Activated CD8-positive, alpha-beta T cell treated with anti-CD3 and anti-CD28 coated beads, Interleukin-2, amount 10 ng/mL, durations not matched to agents 7 days and 5 days (primary cell): Measurements from ENCODE around the gene ANO2. TPM values are rescaled to one million over a fixed set of nuclear protein-coding genes. Genes with fewer than 3 reads are reported as not detected.

Experiments used
- ATAC-seq: fragments of 150-1000 bp; cut with Tn5 transposase; one replicate; pipeline ENCODE4 v1.10.0; 2021; ENCODE audit warnings: moderate library complexity
- CTCF ChIA-PET: fragments of 350-600 bp; sonication (Branson Sonifier 250); formaldehyde crosslinking; loops from one replicate; lab custom pipeline; 2021; ENCODE audit warnings: antibody characterized with exemption; lab: Charles Lee
- POLR2A ChIA-PET: fragments of 350-600 bp; sonication (Branson Sonifier 250); formaldehyde crosslinking; loops from one replicate; lab custom pipeline; 2021; ENCODE audit warnings: antibody characterized with exemption; lab: Charles Lee
- DNase-seq: peaks from one replicate; pipeline ENCODE4 v3.0.0-alpha.2; 2020
- H3K27ac Mint-ChIP-seq: one replicate; pipeline ENCODE4 v1.8.0; 2021; ENCODE audit warnings: mild to moderate bottlenecking, mixed read lengths
- H3K27me3 Mint-ChIP-seq: one replicate; pipeline ENCODE4 v1.8.0; 2021; ENCODE audit warnings: low read depth, mixed read lengths
- H3K36me3 Mint-ChIP-seq: one replicate; pipeline ENCODE4 v1.8.0; 2021; ENCODE audit warnings: low read depth, mixed read lengths
- H3K4me1 Mint-ChIP-seq: one replicate; pipeline ENCODE4 v1.8.0; 2021; ENCODE audit warnings: low read depth, mixed read lengths
- H3K4me3 Mint-ChIP-seq: one replicate; pipeline ENCODE4 v1.8.0; 2021; ENCODE audit warnings: mild to moderate bottlenecking, mixed read lengths
- H3K9me3 Mint-ChIP-seq: one replicate; pipeline ENCODE4 v1.8.0; 2022; ENCODE audit warnings: mixed read lengths; ENCODE audit not compliant: insufficient read depth
- total RNA-seq, 2 experiments: library from RNA; stranded (reverse); gene quantifications; one replicate each; pipeline ENCODE4 v1.2.3, GENCODE V29; 2021

The ANO2 gene
- total RNA-seq, 2 experiments from 2014 or later = not detected

DNA sequence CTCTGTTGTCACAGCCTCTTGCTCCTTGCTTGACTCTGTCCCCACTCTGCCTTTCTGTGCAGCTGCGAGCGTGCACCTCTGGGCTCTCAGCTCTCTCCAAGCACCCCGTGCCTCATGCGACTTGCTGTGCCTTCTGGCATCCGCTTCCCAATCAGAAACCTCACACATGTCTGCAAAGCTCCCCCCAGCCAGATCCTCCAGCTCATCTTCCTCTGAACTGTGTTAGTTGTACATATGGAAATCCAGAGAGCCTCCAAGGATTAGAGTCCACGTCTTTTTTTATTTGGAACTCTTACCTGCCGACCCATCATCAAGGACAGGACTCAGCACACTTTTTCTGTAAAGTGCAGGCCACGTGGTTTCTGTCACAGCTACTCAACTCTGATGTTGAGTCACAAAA, 70.5 kb downstream of the ANO2 start:
- no peak for DNase-seq
- POLR2A ChIA-PET = no interaction called here
- CTCF ChIA-PET = interaction anchor here (1.1 kb wide), 1 partner anchor 129 kb away, joined by 7 read pairs; no protein-coding TSS in a partner anchor
- Mint-ChIP-seq H3K36me3 (no peaks in the 10 kb centered on the region), H3K4me3 (no peak overlapping the region), H3K4me1 (no peaks in the 10 kb centered on the region), H3K9me3 (no peaks in the 10 kb centered on the region), H3K27ac (no peak overlapping the region), H3K27me3 (peaks cover 2% of the 10 kb centered on the region)
- ATAC-seq = no peak

DNA sequence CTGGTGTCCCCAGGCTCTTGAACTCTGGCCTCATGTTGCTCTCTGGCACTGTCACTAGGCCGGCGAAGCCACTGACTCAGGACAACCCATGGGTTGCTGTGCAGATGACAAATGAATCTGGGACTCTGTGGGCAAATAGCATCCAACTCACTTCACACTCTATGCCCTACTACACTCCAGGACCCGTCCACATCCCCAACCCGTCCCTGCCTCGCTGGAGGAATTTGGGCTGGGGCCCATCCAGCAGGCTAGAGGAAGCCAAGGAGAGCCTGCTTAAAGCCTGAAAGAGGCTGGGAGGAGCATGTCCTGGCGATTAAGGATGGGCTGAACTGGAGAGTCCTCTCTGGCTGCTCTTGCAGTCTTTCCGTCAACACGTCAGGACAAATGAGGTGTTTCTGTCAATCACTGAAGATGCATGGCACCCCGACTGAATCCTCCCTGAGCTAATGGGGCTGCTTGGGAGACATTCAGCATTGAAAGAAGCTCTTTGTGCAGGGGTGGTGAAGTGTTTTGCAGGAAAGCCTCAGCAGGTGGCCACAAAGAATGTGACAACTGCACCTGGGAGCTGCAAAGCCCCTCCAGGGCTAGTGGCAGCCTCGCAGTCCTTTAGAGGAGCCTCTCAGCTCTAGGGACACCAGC, 71.7 kb downstream of the ANO2 start:
- H3K4me1 Mint-ChIP-seq = no peaks in the 10 kb centered on the region
- ATAC-seq (no peak), DNase-seq (no peak)
- no peaks in the 10 kb centered on the region for H3K36me3 Mint-ChIP-seq
- no peaks in the 10 kb centered on the region for H3K9me3 Mint-ChIP-seq
- H3K27ac Mint-ChIP-seq = no peak overlapping the region
- H3K4me3 Mint-ChIP-seq = no peak overlapping the region
- H3K27me3 Mint-ChIP-seq = peaks cover 2% of the 10 kb centered on the region
- CTCF ChIA-PET = interaction anchor here (1.1 kb wide), 1 partner anchor 128 kb away, joined by 7 read pairs; no protein-coding TSS in a partner anchor
- POLR2A ChIA-PET = no interaction called here

DNA sequence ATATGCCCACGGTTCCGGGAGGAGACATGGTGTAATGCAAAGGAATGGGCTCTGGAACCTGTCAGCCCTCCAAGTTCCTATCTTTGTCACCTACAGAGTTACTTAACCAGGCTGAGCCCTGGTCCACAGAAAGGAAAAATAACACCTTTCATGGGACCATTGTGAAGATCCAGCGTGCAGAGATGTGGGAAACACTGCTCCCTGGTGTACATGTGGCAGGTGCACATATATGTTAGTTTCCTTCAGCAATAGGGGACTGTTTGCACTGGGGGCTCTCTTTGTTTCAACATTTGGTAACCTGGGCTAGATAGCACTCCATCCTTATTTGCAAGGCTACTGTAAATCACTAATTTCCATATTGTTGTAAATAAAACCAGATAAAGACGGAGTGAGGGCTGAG, 72.3 kb downstream of the ANO2 start:
- ATAC-seq (no peak), DNase-seq (no peak)
- no peak overlapping the region for H3K27ac Mint-ChIP-seq
- H3K9me3 Mint-ChIP-seq = no peaks in the 10 kb centered on the region
- H3K4me1 Mint-ChIP-seq = no peaks in the 10 kb centered on the region
- no peaks in the 10 kb centered on the region for H3K36me3 Mint-ChIP-seq
- ChIA-PET CTCF (interaction anchor here (1.2 kb wide), 1 partner anchor 127 kb away, joined by 3 read pairs; no protein-coding TSS in a partner anchor), POLR2A (no interaction called here)
- peaks cover 2% of the 10 kb centered on the region for H3K27me3 Mint-ChIP-seq
- no peak overlapping the region for H3K4me3 Mint-ChIP-seq

DNA sequence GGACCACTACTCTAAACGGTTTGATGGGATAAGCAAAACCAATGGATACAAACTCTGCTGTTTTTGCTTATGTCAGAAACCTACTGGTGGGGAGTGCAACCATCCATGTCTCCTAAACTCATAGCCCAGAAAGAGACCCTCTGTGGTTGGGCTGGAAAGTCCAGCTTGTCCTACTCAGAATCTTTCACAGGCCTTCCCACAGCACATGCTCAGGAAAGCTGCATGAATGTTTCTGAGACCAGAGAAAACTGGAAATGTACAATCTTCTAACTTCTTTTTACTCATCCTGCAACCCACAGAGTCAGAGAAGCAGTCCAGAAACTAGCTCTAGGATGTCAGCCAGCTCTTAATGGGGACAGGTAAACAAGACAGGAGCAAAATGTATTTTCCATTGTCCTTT, 73.3 kb downstream of the ANO2 start:
- ChIA-PET CTCF (interaction anchor here (1.2 kb wide), 1 partner anchor 126 kb away, joined by 3 read pairs; no protein-coding TSS in a partner anchor), POLR2A (no interaction called here)
- DNase-seq (no peak), ATAC-seq (no peak)
- no peak overlapping the region for H3K27ac Mint-ChIP-seq
- no peaks in the 10 kb centered on the region for H3K9me3 Mint-ChIP-seq
- peaks cover 2% of the 10 kb centered on the region for H3K27me3 Mint-ChIP-seq
- no peaks in the 10 kb centered on the region for H3K4me1 Mint-ChIP-seq
- no peaks in the 10 kb centered on the region for H3K36me3 Mint-ChIP-seq
- no peak overlapping the region for H3K4me3 Mint-ChIP-seq

DNA sequence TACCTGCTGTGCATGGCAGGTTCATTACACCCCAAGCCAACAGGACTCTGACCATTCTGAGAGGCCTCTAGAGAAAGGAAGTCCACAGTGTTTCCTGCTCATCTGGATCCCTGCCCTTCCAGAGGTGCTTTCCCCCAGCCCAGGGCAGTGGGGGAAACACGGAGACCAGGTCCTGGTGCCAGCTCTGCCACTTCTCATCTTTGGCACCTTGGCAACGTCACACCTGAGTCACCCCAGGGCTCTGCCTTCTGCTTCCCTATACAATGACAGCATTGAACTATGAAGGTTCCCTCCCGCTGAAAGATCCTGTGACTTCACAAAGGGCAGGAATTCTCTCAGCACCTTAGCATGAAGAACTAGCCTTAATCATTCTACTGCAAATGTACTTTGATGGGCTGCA, 74.9 kb downstream of the ANO2 start:
- ATAC-seq (no peak), DNase-seq (no peak)
- Mint-ChIP-seq H3K4me3 (no peak overlapping the region), H3K27me3 (peaks cover 2% of the 10 kb centered on the region), H3K9me3 (no peaks in the 10 kb centered on the region), H3K36me3 (no peaks in the 10 kb centered on the region), H3K4me1 (no peaks in the 10 kb centered on the region), H3K27ac (no peak overlapping the region)
- ChIA-PET CTCF (no interaction called here), POLR2A (no interaction called here)

DNA sequence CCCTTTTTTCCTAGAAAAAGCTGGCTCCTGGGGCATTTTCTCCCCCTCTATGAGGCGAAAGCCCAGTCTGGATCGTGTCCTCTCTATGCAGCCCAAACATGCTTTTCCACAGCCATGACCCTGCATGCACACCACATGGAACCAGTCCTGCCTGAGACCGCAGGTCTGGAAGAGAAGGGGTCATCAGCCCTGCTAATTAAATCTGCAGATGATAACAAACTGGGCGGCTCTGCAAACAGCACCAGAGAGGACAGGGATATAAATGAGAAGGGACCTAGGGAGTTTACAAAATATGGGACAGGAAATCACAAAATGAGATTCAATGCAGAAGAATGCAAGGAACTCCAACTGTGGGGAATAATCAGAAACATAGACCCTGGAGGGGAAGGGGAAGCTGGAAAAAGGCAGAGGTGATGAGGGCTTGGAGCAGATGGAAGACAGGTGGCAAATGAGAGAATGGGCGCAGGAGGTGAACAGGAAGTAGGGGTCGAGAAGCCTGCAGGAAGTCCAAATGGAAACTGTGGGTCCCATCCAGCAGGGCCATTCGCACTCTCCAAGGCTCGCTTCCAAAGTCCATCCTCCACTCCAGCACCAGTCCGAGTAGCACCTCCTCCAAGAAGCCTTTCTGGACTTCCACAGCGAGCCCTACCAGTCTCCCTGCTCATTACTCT, 76.3 kb downstream of the ANO2 start:
- ChIA-PET POLR2A (no interaction called here), CTCF (no interaction called here)
- Mint-ChIP-seq H3K4me1 (no peaks in the 10 kb centered on the region), H3K4me3 (no peak overlapping the region), H3K27ac (no peak overlapping the region), H3K36me3 (no peaks in the 10 kb centered on the region), H3K9me3 (no peaks in the 10 kb centered on the region), H3K27me3 (no peaks in the 10 kb centered on the region)
- ATAC-seq (no peak), DNase-seq (no peak)

DNA sequence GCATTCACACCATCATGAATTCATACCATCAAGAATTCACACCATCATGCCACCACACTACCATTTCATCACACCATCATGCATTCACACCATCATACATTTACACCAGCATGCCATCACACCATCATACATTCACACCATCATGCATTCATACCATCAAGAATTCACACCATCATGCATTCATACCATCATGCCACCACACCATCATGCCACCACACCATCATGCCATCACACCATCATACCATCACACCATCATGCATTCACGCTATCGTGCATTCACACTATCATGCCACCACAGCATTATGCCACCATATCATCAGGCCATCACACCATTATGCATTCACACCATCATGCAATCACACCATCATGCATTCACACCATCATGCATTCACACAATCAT, 79.7 kb downstream of the ANO2 start:
- DNase-seq (no peak), ATAC-seq (no peak)
- Mint-ChIP-seq H3K27ac (no peak overlapping the region), H3K27me3 (no peaks in the 10 kb centered on the region), H3K9me3 (no peaks in the 10 kb centered on the region), H3K4me3 (no peak overlapping the region), H3K4me1 (no peaks in the 10 kb centered on the region), H3K36me3 (no peaks in the 10 kb centered on the region)
- CTCF ChIA-PET = no interaction called here
- POLR2A ChIA-PET = no interaction called here

DNA sequence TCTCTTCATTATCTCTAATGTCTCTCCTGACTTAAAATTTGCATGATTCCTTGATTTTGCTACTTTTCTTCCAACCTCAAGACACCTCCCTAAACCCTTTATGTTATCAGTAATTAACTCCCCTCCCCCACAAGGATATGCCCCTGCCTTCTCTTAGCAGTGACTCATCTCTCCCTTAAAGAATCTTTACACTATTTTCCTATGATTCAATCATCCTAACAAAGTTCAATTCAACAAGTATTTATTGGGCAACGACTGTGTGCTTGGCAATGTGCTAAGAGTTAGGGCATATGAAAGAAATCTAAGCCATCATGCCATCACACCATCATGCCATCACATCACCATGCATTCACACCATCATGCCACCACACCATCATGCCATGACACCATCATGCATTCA, 80.1 kb downstream of the ANO2 start:
- ATAC-seq (no peak), DNase-seq (no peak)
- H3K4me3 Mint-ChIP-seq = no peak overlapping the region
- no peak overlapping the region for H3K27ac Mint-ChIP-seq
- no peaks in the 10 kb centered on the region for H3K4me1 Mint-ChIP-seq
- no peaks in the 10 kb centered on the region for H3K36me3 Mint-ChIP-seq
- POLR2A ChIA-PET = no interaction called here
- H3K9me3 Mint-ChIP-seq = no peaks in the 10 kb centered on the region
- CTCF ChIA-PET = no interaction called here
- H3K27me3 Mint-ChIP-seq = no peaks in the 10 kb centered on the region

DNA sequence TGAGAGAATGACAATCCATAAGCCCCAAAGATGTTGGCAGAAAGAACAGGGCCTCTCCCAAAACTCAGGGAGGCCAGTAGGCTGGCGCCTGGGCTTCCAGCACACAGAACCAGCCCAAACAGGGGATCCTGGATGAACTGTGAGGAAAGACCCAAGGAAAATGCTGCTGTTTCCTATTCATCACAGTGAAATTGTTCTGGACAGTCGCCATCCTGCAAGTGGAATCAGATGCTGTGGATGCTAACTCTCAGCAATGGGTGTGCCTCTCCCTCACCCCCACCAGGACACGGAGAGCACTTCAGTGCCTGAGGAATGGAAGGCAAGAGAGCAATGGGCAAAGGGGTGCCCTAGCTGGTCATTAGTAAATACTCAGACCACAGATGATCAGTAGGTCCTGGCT, 80.8 kb downstream of the ANO2 start:
- Mint-ChIP-seq H3K27ac (no peak overlapping the region), H3K4me3 (no peak overlapping the region), H3K36me3 (no peaks in the 10 kb centered on the region), H3K27me3 (no peaks in the 10 kb centered on the region), H3K9me3 (no peaks in the 10 kb centered on the region), H3K4me1 (no peaks in the 10 kb centered on the region)
- ATAC-seq = no peak
- CTCF ChIA-PET = no interaction called here
- POLR2A ChIA-PET = no interaction called here
- no peak for DNase-seq

DNA sequence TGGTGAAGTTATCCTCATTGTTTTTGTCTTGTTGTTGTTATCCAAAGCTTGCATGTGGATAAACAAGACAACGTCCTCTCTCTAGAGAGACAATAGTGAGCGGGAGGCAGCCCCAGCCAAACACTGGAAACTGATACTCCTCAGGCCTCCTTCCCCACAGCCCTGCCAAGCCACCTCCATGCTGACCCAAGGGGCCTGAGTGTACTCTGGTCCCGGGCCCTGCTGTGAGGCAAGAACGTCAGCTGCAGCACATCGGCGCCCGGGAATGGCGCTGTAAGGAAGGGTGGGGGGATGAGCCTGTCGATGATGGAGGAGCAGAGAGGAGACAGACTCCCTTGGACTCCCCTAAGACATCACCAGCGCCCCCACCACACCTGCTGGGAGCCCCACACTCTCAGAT, 83.6 kb downstream of the ANO2 start:
- H3K9me3 Mint-ChIP-seq = no peaks in the 10 kb centered on the region
- H3K4me1 Mint-ChIP-seq = no peaks in the 10 kb centered on the region
- H3K27me3 Mint-ChIP-seq = peaks cover 1% of the 10 kb centered on the region
- no peak overlapping the region for H3K27ac Mint-ChIP-seq
- H3K4me3 Mint-ChIP-seq = no peak overlapping the region
- ChIA-PET CTCF (no interaction called here), POLR2A (no interaction called here)
- DNase-seq (no peak), ATAC-seq (no peak)
- H3K36me3 Mint-ChIP-seq = no peaks in the 10 kb centered on the region

DNA sequence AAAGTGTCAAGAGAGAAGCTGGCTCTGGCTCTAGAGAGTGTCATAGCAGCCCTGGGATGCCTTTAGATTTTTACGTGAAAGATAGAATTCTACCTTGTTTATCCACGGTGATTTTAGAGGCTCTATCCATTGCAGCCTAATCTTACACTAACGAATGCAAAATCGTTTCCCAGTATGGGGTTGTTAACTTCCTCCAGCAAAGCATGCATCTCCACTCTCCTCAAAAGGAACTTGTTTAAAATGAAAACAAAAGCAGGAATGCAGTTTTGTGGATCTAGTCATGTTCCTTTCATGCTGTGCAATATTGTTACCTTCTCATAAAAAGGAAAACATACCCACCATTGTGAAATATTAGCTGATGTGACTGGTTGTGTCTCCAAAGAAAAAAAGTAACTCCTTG, 88.4 kb downstream of the ANO2 start:
- H3K9me3 Mint-ChIP-seq = no peaks in the 10 kb centered on the region
- ChIA-PET CTCF (no interaction called here), POLR2A (no interaction called here)
- H3K4me1 Mint-ChIP-seq = no peaks in the 10 kb centered on the region
- no peak overlapping the region for H3K4me3 Mint-ChIP-seq
- no peaks in the 10 kb centered on the region for H3K36me3 Mint-ChIP-seq
- peaks cover 9% of the 10 kb centered on the region for H3K27me3 Mint-ChIP-seq
- H3K27ac Mint-ChIP-seq = no peak overlapping the region
- no peak for ATAC-seq
- DNase-seq = no peak

DNA sequence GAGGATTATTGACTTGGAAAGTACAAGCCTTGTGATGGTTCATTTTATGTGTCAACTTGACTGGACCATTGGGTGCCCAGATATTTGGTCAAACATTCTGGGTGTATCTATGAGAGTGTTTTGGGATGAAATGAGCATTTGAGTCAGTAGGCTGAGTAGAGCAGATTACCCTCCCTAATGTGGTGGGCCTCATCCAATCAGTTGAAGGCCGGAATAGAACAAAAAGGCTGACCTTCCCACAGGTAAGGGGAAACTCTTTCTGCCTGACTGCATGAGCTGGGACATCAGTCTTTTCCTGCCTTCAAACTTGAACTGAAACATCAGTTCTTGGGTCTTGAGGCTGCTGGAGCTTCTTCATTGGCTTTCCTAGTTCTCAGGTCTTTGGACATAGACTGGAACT, 98.1 kb downstream of the ANO2 start:
- POLR2A ChIA-PET = no interaction called here
- Mint-ChIP-seq H3K4me3 (no peak overlapping the region), H3K9me3 (no peaks in the 10 kb centered on the region), H3K36me3 (no peaks in the 10 kb centered on the region), H3K27ac (no peak overlapping the region), H3K27me3 (peaks cover 2% of the 10 kb centered on the region), H3K4me1 (no peaks in the 10 kb centered on the region)
- ATAC-seq (no peak), DNase-seq (no peak)
- CTCF ChIA-PET = no interaction called here
